ENCODE data around the gene MRPL32.

Gene MRPL32

DNA sequence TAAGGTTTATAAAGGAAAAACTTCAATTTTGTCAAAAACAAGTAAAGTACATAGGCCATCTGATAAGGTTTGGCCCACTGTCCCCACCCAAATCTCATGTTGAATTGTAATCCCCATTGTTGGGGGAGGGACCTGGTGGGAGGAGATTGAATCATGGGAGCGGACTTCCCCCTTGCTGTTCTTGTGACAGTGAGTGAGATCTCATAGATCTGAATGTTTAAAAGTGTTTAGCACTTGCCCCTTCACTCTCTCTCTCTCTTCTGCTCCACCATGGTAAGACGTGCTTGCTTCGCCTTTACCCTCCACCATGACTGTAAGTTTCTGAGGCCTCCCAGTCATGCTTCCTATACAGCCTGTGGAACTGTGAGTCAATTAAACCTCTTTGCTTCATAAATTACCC is 18.2 kb downstream of the MRPL32 start:
- Histone ChIP-seq H3K27ac (ENCODE audit: low read depth, low read length) (no peak overlapping the region), H3K23ac (ENCODE audit: low read length) (no peak overlapping the region), H2AK5ac (ENCODE audit: low read length) (no peak overlapping the region), H4K8ac (ENCODE audit: low read depth, low read length) (no peak overlapping the region), H2BK120ac (ENCODE audit: low read depth, low read length) (no peak overlapping the region), H3K4me2 (ENCODE audit: low read length) (no peak overlapping the region), H4K5ac (ENCODE audit: low read length) (no peak overlapping the region), H3K4ac (ENCODE audit: low read depth, low read length) (no peak overlapping the region), H2BK5ac (ENCODE audit: low read length) (no peak overlapping the region), H3K4me3 (ENCODE audit: low read length) (no peak overlapping the region), H3K18ac (ENCODE audit: low read length) (no peak overlapping the region), H3K79me2 (ENCODE audit: control insufficient read depth, insufficient read depth, low read length) (no peaks in the 10 kb centered on the region), H3K27me3 (ENCODE audit: insufficient read depth, low read length, poor library complexity) (no peaks in the 10 kb centered on the region), H2BK15ac (replicated peaks; ENCODE audit: low read depth) (no peak overlapping the region), H3K79me1 (ENCODE audit: low read length) (no peaks in the 10 kb centered on the region), H3K36me3 (ENCODE audit: control insufficient read depth, insufficient read depth, low read length) (no peaks in the 10 kb centered on the region), H3K56ac (ENCODE audit: low read length) (no peak overlapping the region), H3K4me1 (ENCODE audit: control insufficient read depth, low read depth, low read length) (no peaks in the 10 kb centered on the region), H3K9ac (ENCODE audit: low read length) (no peak overlapping the region)
- no peak for DNase-seq
- WGBS (ENCODE audit: extremely low coverage, insufficient coverage, low lambda C conversion rate), result no CpG with 5 or more reads among the region's 3 CpGs

- Histone ChIP-seq H3K79me2 (ENCODE audit: control insufficient read depth, insufficient read depth, low read length) (no peaks in the 10 kb centered on the region), H3K4ac (ENCODE audit: low read depth, low read length) (no peak overlapping the region), H2BK120ac (ENCODE audit: low read depth, low read length) (no peak overlapping the region), H3K27ac (ENCODE audit: low read depth, low read length) (no peak overlapping the region), H2BK15ac (replicated peaks; ENCODE audit: low read depth) (no peak overlapping the region), H3K4me1 (ENCODE audit: control insufficient read depth, low read depth, low read length) (no peaks in the 10 kb centered on the region), H3K23ac (ENCODE audit: low read length) (no peak overlapping the region), H3K79me1 (ENCODE audit: low read length) (no peaks in the 10 kb centered on the region), H4K5ac (ENCODE audit: low read length) (no peak overlapping the region), H3K18ac (ENCODE audit: low read length) (no peak overlapping the region), H3K36me3 (ENCODE audit: control insufficient read depth, insufficient read depth, low read length) (no peaks in the 10 kb centered on the region), H3K4me2 (ENCODE audit: low read length) (no peak overlapping the region), H3K9ac (ENCODE audit: low read length) (no peak overlapping the region), H2BK5ac (ENCODE audit: low read length) (no peak overlapping the region), H3K4me3 (ENCODE audit: low read length) (no peak overlapping the region), H4K8ac (ENCODE audit: low read depth, low read length) (no peak overlapping the region), H3K27me3 (ENCODE audit: insufficient read depth, low read length, poor library complexity) (no peaks in the 10 kb centered on the region), H3K56ac (ENCODE audit: low read length) (no peak overlapping the region), H2AK5ac (ENCODE audit: low read length) (no peak overlapping the region)
- no peak for DNase-seq
- no CpG with 5 or more reads among the region's 4 CpGs for WGBS (ENCODE audit: extremely low coverage, insufficient coverage, low lambda C conversion rate)
These were observed 20.2 kb downstream of the MRPL32 start for GRCh38 chr7:42952328-42952727.

DNA sequence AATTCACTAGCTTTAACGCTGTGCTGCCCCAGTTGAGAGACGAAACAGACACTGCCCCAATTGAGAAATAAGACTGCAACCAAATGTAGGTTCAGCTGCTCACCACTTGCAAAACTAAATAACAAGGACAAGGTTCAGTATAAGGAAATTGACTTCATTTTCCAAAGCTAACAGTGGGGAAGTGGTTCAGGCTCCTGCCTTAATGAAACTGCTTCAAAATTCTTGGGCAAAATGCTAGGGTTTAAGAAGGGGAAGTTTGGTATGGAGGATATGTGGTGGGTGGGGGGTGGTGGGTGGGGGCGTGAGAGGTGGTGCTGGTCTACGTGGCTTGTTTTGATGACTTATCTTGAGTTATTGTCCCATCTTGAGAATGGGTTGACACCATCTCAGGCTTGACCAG is 21.8 kb downstream of the MRPL32 start:
- Histone ChIP-seq H2BK15ac (replicated peaks; ENCODE audit: low read depth) (no peak overlapping the region), H3K27ac (ENCODE audit: low read depth, low read length) (no peak overlapping the region), H3K4me3 (ENCODE audit: low read length) (no peak overlapping the region), H3K4me2 (ENCODE audit: low read length) (no peak overlapping the region), H3K4ac (ENCODE audit: low read depth, low read length) (no peak overlapping the region), H3K36me3 (ENCODE audit: control insufficient read depth, insufficient read depth, low read length) (no peaks in the 10 kb centered on the region), H2BK5ac (ENCODE audit: low read length) (no peak overlapping the region), H3K23ac (ENCODE audit: low read length) (no peak overlapping the region), H4K5ac (ENCODE audit: low read length) (no peak overlapping the region), H3K79me1 (ENCODE audit: low read length) (no peaks in the 10 kb centered on the region), H3K4me1 (ENCODE audit: control insufficient read depth, low read depth, low read length) (no peaks in the 10 kb centered on the region), H3K27me3 (ENCODE audit: insufficient read depth, low read length, poor library complexity) (no peaks in the 10 kb centered on the region), H2BK120ac (ENCODE audit: low read depth, low read length) (no peak overlapping the region), H3K9ac (ENCODE audit: low read length) (no peak overlapping the region), H3K79me2 (ENCODE audit: control insufficient read depth, insufficient read depth, low read length) (no peaks in the 10 kb centered on the region), H3K18ac (ENCODE audit: low read length) (no peak overlapping the region), H2AK5ac (ENCODE audit: low read length) (no peak overlapping the region), H3K56ac (ENCODE audit: low read length) (no peak overlapping the region), H4K8ac (ENCODE audit: low read depth, low read length) (no peak overlapping the region)
- no peak for DNase-seq
- WGBS (ENCODE audit: extremely low coverage, insufficient coverage, low lambda C conversion rate), result no CpG with 5 or more reads among the region's 4 CpGs

GRCh38 chr7:42956062-42956461 is 23.9 kb downstream of the MRPL32 start:
- no peak overlapping the region for H3K27ac ChIP-seq (ENCODE audit: low read depth, low read length)
- H3K27me3 ChIP-seq (ENCODE audit: insufficient read depth, low read length, poor library complexity), result no peaks in the 10 kb centered on the region
- no peak overlapping the region for H3K9ac ChIP-seq (ENCODE audit: low read length)
- H2BK5ac ChIP-seq (ENCODE audit: low read length), result no peak overlapping the region
- H3K79me1 ChIP-seq (ENCODE audit: low read length), result no peaks in the 10 kb centered on the region
- no peak overlapping the region for H2BK15ac ChIP-seq (replicated peaks; ENCODE audit: low read depth)
- no peaks in the 10 kb centered on the region for H3K79me2 ChIP-seq (ENCODE audit: control insufficient read depth, insufficient read depth, low read length)
- no peak overlapping the region for H3K56ac ChIP-seq (ENCODE audit: low read length)
- no peaks in the 10 kb centered on the region for H3K4me1 ChIP-seq (ENCODE audit: control insufficient read depth, low read depth, low read length)
- H3K18ac ChIP-seq (ENCODE audit: low read length), result no peak overlapping the region
- no peak overlapping the region for H2BK120ac ChIP-seq (ENCODE audit: low read depth, low read length)
- H3K4me3 ChIP-seq (ENCODE audit: low read length), result no peak overlapping the region
- DNase-seq, result peak; percentile 32
- H3K4ac ChIP-seq (ENCODE audit: low read depth, low read length), result no peak overlapping the region
- H4K8ac ChIP-seq (ENCODE audit: low read depth, low read length), result no peak overlapping the region
- H3K23ac ChIP-seq (ENCODE audit: low read length), result no peak overlapping the region
- H3K36me3 ChIP-seq (ENCODE audit: control insufficient read depth, insufficient read depth, low read length), result no peaks in the 10 kb centered on the region
- H4K5ac ChIP-seq (ENCODE audit: low read length), result no peak overlapping the region
- no peak overlapping the region for H2AK5ac ChIP-seq (ENCODE audit: low read length)
- H3K4me2 ChIP-seq (ENCODE audit: low read length), result no peak overlapping the region

- no peak overlapping the region for H3K56ac ChIP-seq (ENCODE audit: low read length)
- no peaks in the 10 kb centered on the region for H3K36me3 ChIP-seq (ENCODE audit: control insufficient read depth, insufficient read depth, low read length)
- WGBS (ENCODE audit: extremely low coverage, insufficient coverage, low lambda C conversion rate), result no CpG with 5 or more reads among the region's 2 CpGs
- H3K27ac ChIP-seq (ENCODE audit: low read depth, low read length), result no peak overlapping the region
- no peak overlapping the region for H3K9ac ChIP-seq (ENCODE audit: low read length)
- H3K4me3 ChIP-seq (ENCODE audit: low read length), result no peak overlapping the region
- H4K5ac ChIP-seq (ENCODE audit: low read length), result no peak overlapping the region
- DNase-seq, result no peak
- H2BK120ac ChIP-seq (ENCODE audit: low read depth, low read length), result no peak overlapping the region
- H3K79me1 ChIP-seq (ENCODE audit: low read length), result no peaks in the 10 kb centered on the region
- no peak overlapping the region for H2BK5ac ChIP-seq (ENCODE audit: low read length)
- H2AK5ac ChIP-seq (ENCODE audit: low read length), result no peak overlapping the region
- H4K8ac ChIP-seq (ENCODE audit: low read depth, low read length), result no peak overlapping the region
- H3K4me2 ChIP-seq (ENCODE audit: low read length), result no peak overlapping the region
- H3K23ac ChIP-seq (ENCODE audit: low read length), result no peak overlapping the region
- no peaks in the 10 kb centered on the region for H3K79me2 ChIP-seq (ENCODE audit: control insufficient read depth, insufficient read depth, low read length)
- H3K18ac ChIP-seq (ENCODE audit: low read length), result no peak overlapping the region
- H3K4ac ChIP-seq (ENCODE audit: low read depth, low read length), result no peak overlapping the region
- no peaks in the 10 kb centered on the region for H3K27me3 ChIP-seq (ENCODE audit: insufficient read depth, low read length, poor library complexity)
- H2BK15ac ChIP-seq (replicated peaks; ENCODE audit: low read depth), result no peak overlapping the region
- H3K4me1 ChIP-seq (ENCODE audit: control insufficient read depth, low read depth, low read length), result peaks cover under 1% of the 10 kb centered on the region
These were observed 27.4 kb downstream of the MRPL32 start for GRCh38 chr7:42959549-42959948.

DNA sequence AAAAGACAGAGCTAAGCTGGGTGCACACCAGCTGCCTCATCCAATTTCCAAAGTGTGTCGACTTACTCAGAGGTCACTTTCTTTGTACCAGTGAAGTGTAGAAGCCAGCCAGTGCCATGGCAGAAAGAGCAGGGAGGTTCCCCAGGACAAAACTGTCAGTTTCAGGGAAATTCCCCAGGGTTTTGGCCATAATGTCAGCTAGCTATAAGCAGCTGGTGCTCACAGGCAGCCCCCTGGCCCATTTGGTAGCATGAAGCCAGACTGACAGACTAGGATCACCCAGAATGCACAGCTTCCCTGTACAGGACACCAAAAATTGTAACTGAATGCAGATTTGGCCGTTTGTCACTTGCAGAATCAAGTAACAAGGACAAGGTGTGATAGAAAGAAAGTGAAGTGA is 28.6 kb downstream of the MRPL32 start:
- WGBS (ENCODE audit: extremely low coverage, insufficient coverage, low lambda C conversion rate), result no CpG with 5 or more reads among the region's 2 CpGs
- no peaks in the 10 kb centered on the region for H3K27me3 ChIP-seq (ENCODE audit: insufficient read depth, low read length, poor library complexity)
- H4K5ac ChIP-seq (ENCODE audit: low read length), result no peak overlapping the region
- no peak overlapping the region for H2BK15ac ChIP-seq (replicated peaks; ENCODE audit: low read depth)
- peak overlapping the region; percentile 64 for H2BK5ac ChIP-seq (ENCODE audit: low read length)
- no peaks in the 10 kb centered on the region for H3K79me1 ChIP-seq (ENCODE audit: low read length)
- H3K4me1 ChIP-seq (ENCODE audit: control insufficient read depth, low read depth, low read length), result peaks cover 8% of the 10 kb centered on the region
- peak overlapping the region; percentile 77 for H3K18ac ChIP-seq (ENCODE audit: low read length)
- H3K23ac ChIP-seq (ENCODE audit: low read length), result no peak overlapping the region
- H3K4me3 ChIP-seq (ENCODE audit: low read length), result no peak overlapping the region
- peak overlapping the region; percentile 65 for H4K8ac ChIP-seq (ENCODE audit: low read depth, low read length)
- H3K4ac ChIP-seq (ENCODE audit: low read depth, low read length), result peak overlapping the region; percentile 84
- H3K4me2 ChIP-seq (ENCODE audit: low read length), result no peak overlapping the region
- peak overlapping the region; percentile 8 for H3K56ac ChIP-seq (ENCODE audit: low read length)
- H3K9ac ChIP-seq (ENCODE audit: low read length), result no peak overlapping the region
- no peak for DNase-seq
- no peak overlapping the region for H2AK5ac ChIP-seq (ENCODE audit: low read length)
- no peaks in the 10 kb centered on the region for H3K36me3 ChIP-seq (ENCODE audit: control insufficient read depth, insufficient read depth, low read length)
- H3K79me2 ChIP-seq (ENCODE audit: control insufficient read depth, insufficient read depth, low read length), result no peaks in the 10 kb centered on the region
- peak overlapping the region; percentile 47 for H2BK120ac ChIP-seq (ENCODE audit: low read depth, low read length)
- H3K27ac ChIP-seq (ENCODE audit: low read depth, low read length), result no peak overlapping the region

Data from mesendoderm (in vitro differentiated cells).